ENCODE results near the gene TCF23. TPM values are rescaled to one million over a fixed set of nuclear protein-coding genes. Genes with fewer than 3 reads are reported as not detected.

The TCF23 gene
- total RNA-seq, 1 donor from 2014 or later, result not detected

DNA sequence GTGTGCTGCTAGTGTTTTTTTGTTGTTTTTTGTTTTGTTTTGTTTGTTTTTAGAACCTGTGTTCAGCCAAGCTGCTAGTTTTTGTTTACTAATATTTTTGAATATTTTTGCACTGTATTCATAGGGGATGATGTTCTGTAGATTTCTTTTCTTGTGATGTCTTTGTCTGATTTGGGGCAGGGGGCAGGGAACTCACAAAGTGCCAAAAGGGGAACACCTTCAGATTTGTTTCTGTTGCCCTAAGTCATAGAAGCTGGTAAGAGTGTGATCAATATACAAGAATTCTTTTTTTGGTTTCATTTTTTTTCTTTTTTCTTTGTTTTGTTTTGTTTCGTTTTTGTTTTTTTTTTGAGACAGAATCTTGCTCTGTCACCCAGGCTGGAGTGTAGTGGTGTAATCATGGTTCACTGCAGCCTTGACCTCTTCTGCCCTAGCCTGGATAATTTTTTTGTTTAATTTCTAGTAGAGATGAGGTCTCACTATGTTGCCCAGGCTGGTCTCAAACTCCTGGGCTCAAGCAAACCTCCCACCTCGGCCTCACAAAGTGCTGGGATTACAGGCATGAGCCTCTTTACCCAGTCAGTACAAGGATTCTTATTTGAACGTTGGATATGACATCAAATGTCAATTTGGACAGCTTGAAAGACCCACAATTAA lies 30.7 kb downstream of the TCF23 start:
- DNase-seq, result no peak
- Mint-ChIP-seq H3K4me3 (ENCODE audit: unreplicated experiment) (no peak overlapping the region), H3K27ac (ENCODE audit: unreplicated experiment) (no peak overlapping the region), H3K4me1 (ENCODE audit: low read depth, unreplicated experiment) (peaks cover 3% of the 10 kb centered on the region), H3K27me3 (ENCODE audit: unreplicated experiment) (peaks cover 5% of the 10 kb centered on the region), H3K9me3 (ENCODE audit: unreplicated experiment) (no peaks in the 10 kb centered on the region), H3K36me3 (ENCODE audit: unreplicated experiment) (no peaks in the 10 kb centered on the region)
- TF ChIP-seq, protein P1, sequence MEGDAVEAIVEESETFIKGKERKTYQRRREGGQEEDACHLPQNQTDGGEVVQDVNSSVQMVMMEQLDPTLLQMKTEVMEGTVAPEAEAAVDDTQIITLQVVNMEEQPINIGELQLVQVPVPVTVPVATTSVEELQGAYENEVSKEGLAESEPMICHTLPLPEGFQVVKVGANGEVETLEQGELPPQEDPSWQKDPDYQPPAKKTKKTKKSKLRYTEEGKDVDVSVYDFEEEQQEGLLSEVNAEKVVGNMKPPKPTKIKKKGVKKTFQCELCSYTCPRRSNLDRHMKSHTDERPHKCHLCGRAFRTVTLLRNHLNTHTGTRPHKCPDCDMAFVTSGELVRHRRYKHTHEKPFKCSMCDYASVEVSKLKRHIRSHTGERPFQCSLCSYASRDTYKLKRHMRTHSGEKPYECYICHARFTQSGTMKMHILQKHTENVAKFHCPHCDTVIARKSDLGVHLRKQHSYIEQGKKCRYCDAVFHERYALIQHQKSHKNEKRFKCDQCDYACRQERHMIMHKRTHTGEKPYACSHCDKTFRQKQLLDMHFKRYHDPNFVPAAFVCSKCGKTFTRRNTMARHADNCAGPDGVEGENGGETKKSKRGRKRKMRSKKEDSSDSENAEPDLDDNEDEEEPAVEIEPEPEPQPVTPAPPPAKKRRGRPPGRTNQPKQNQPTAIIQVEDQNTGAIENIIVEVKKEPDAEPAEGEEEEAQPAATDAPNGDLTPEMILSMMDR (IDR thresholded peaks at IDR 0.05; ENCODE audit: partially characterized antibody, unreplicated experiment), result no peak

DNA sequence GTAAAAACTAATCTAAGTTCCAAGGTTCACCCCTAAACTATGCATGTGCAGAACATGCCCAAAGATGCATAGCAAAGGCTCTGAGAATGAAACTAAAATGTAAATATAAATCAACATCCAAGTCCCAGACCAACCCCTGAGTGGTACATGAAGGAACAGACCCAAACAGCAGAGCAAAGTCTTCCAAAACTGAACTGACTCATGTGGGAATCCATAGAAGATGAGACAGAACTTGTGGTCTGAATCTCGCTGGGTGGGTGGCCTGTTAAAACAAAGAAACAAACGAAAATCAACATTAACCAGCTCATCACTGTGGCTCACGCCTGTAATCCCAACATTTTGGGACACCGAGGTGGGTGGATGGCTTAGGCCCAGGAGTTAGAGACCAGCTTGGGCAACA lies 33.5 kb downstream of the TCF23 start:
- no peaks in the 10 kb centered on the region for H3K9me3 Mint-ChIP-seq (ENCODE audit: unreplicated experiment)
- TF ChIP-seq, protein P1 (IDR thresholded peaks at IDR 0.05; ENCODE audit: partially characterized antibody, unreplicated experiment), result no peak
- H3K27ac Mint-ChIP-seq (ENCODE audit: unreplicated experiment), result no peak overlapping the region
- H3K27me3 Mint-ChIP-seq (ENCODE audit: unreplicated experiment), result peaks cover 5% of the 10 kb centered on the region
- no peak for DNase-seq
- no peak overlapping the region for H3K4me3 Mint-ChIP-seq (ENCODE audit: unreplicated experiment)
- no peaks in the 10 kb centered on the region for H3K36me3 Mint-ChIP-seq (ENCODE audit: unreplicated experiment)
- peaks cover 3% of the 10 kb centered on the region for H3K4me1 Mint-ChIP-seq (ENCODE audit: low read depth, unreplicated experiment)

DNA sequence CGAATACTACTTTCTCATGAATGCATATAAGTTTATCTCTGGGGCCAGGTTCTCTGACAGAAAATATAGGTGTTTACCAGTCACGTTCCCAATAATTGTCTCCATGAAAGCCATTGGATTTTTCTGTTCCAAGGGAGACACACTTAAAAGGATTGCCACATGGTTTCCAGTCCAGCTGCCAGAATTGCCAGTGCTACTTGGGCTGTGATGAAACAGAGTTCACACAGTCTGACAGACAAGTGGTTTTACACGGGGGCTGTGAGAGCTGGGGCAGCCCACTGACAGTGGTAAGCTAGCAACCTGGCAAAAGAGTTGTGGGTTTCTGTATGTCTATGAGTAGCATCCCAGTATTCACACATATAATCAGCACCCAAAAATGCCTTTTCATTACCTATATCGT lies 35.3 kb downstream of the TCF23 start:
- no peak for DNase-seq
- TF ChIP-seq, protein P1 (IDR thresholded peaks at IDR 0.05; ENCODE audit: partially characterized antibody, unreplicated experiment), result no peak
- Mint-ChIP-seq H3K9me3 (ENCODE audit: unreplicated experiment) (no peaks in the 10 kb centered on the region), H3K4me3 (ENCODE audit: unreplicated experiment) (no peak overlapping the region), H3K36me3 (ENCODE audit: unreplicated experiment) (no peaks in the 10 kb centered on the region), H3K27ac (ENCODE audit: unreplicated experiment) (no peak overlapping the region), H3K4me1 (ENCODE audit: low read depth, unreplicated experiment) (peaks cover 3% of the 10 kb centered on the region), H3K27me3 (ENCODE audit: unreplicated experiment) (peaks cover 2% of the 10 kb centered on the region)

DNA sequence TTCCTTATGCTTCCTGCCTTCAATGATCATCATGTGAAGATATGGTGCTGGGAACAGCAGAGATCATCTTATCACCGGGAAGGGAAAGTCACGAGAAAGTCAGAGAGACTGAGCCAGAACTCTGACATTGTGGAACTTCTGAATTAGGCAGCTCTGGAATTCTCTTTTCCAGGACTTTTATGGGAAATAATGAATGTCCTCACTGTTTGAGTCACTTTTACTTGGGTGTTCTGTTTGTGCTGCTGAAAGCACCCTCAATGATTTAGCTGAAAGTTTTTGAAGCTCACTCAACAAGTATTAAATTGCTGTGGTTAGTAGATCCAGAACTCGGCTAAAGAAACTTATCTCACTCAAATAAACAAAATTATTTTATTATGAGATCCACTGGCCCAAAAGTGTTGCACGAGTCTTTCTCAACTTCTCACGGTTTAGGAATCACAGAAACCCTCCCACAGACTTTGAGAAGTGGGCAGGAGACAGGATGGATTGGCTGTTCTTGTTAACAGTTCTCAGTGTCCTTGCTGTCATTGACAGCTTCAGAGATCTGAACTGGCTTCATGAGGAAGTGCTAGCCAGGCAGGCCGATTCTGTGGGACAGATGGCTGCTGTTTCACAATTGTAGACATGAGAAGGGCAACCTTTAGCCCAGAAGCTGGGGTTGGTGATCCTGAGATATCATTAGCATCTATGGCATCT lies 36.7 kb downstream of the TCF23 start:
- no peak for DNase-seq
- peaks cover 3% of the 10 kb centered on the region for H3K4me1 Mint-ChIP-seq (ENCODE audit: low read depth, unreplicated experiment)
- no peaks in the 10 kb centered on the region for H3K9me3 Mint-ChIP-seq (ENCODE audit: unreplicated experiment)
- H3K36me3 Mint-ChIP-seq (ENCODE audit: unreplicated experiment), result no peaks in the 10 kb centered on the region
- H3K27ac Mint-ChIP-seq (ENCODE audit: unreplicated experiment), result no peak overlapping the region
- TF ChIP-seq, protein P1 (IDR thresholded peaks at IDR 0.05; ENCODE audit: partially characterized antibody, unreplicated experiment), result no peak
- H3K4me3 Mint-ChIP-seq (ENCODE audit: unreplicated experiment), result no peak overlapping the region
- H3K27me3 Mint-ChIP-seq (ENCODE audit: unreplicated experiment), result peaks cover 2% of the 10 kb centered on the region
